H9 (cell line): ENCODE measurements around the gene HIGD1B. TPM values are rescaled to one million over a fixed set of nuclear protein-coding genes. Genes with fewer than 3 reads are reported as not detected.

Source experiments
- DNase-seq: peaks from one replicate; pipeline ENCODE4 v3.0.0-alpha.2; 2017
- H2AFZ ChIP-seq: one replicate; pipeline ENCODE4 v1.6.1; 2013; ENCODE audit warnings: mild to moderate bottlenecking, low read length, control low read depth, moderate library complexity
- H2AK5ac ChIP-seq: 2 replicates; pipeline ENCODE4 v1.6.1; 2013; ENCODE audit warnings: low read length, control low read depth, mixed read lengths; ENCODE audit not compliant: insufficient read length
- H2BK120ac ChIP-seq: one replicate; pipeline ENCODE4 v1.6.1; 2013; ENCODE audit warnings: low read depth, mild to moderate bottlenecking, low read length, control low read depth, inconsistent platforms; ENCODE audit not compliant: poor library complexity, severe bottlenecking
- H2BK12ac ChIP-seq: 2 replicates; pipeline ENCODE4 v1.6.1; 2013; ENCODE audit warnings: low read length, control low read depth, mixed read lengths, low read depth; ENCODE audit not compliant: insufficient read length
- H2BK15ac ChIP-seq: 2 replicates; pipeline ENCODE4 v1.6.1; 2013; ENCODE audit warnings: low read depth, low read length, control low read depth
- H2BK20ac ChIP-seq: one replicate; pipeline ENCODE4 v1.6.1; 2013; ENCODE audit warnings: low read depth, mild to moderate bottlenecking, low read length, control low read depth, inconsistent platforms; ENCODE audit not compliant: poor library complexity, severe bottlenecking
- H2BK5ac ChIP-seq: 2 replicates; pipeline ENCODE4 v1.6.1; 2013; ENCODE audit warnings: low read length, control low read depth, mixed read lengths; ENCODE audit not compliant: insufficient read length
- H3K14ac ChIP-seq: 2 replicates; pipeline ENCODE4 v1.6.1; 2013; ENCODE audit warnings: low read length, control low read depth; ENCODE audit not compliant: insufficient read depth
- H3K18ac ChIP-seq: 2 replicates; pipeline ENCODE4 v1.6.1; 2013; ENCODE audit warnings: low read depth, mild to moderate bottlenecking, mixed read lengths, low read length, control low read depth; ENCODE audit not compliant: insufficient read length
- H3K23ac ChIP-seq: 2 replicates; pipeline ENCODE4 v1.6.1; 2013; ENCODE audit warnings: low read length, control low read depth, mixed read lengths, low read depth; ENCODE audit not compliant: insufficient read length
- H3K23me2 ChIP-seq: 2 replicates; pipeline ENCODE4 v1.6.1; 2013; ENCODE audit warnings: low read depth, mild to moderate bottlenecking, mixed read lengths, low read length, control low read depth; ENCODE audit not compliant: insufficient read length, poor library complexity, severe bottlenecking
- H3K27ac ChIP-seq: 2 replicates; pipeline ENCODE4 v1.5.1; 2013; ENCODE audit warnings: low read length, control low read depth, mixed read lengths, low read depth; ENCODE audit not compliant: insufficient read length
- H3K27me3 ChIP-seq: 2 replicates; pipeline ENCODE4 v1.6.1; 2013; ENCODE audit warnings: low read length, control low read depth, inconsistent platforms; ENCODE audit not compliant: insufficient read depth
- H3K4ac ChIP-seq: 2 replicates; pipeline ENCODE4 v1.6.1; 2013; ENCODE audit warnings: low read depth, mild to moderate bottlenecking, control low read depth, inconsistent platforms, low read length, moderate library complexity
- H3K4me1 ChIP-seq: 2 replicates; pipeline ENCODE4 v1.6.1; 2013; ENCODE audit warnings: low read length, control low read depth, inconsistent platforms; ENCODE audit not compliant: insufficient read depth
- H3K4me2 ChIP-seq: 2 replicates; pipeline ENCODE4 v1.6.1; 2013; ENCODE audit warnings: low read length, control low read depth, mixed read lengths; ENCODE audit not compliant: insufficient read length, insufficient read depth
- H3K56ac ChIP-seq: 2 replicates; pipeline ENCODE4 v1.6.1; 2013; ENCODE audit warnings: low read depth, mild to moderate bottlenecking, mixed read lengths, low read length, control low read depth; ENCODE audit not compliant: insufficient read length
- H3K79me1 ChIP-seq: 2 replicates; pipeline ENCODE4 v1.6.1; 2013; ENCODE audit warnings: low read depth, mild to moderate bottlenecking, moderate library complexity, low read length, control low read depth, inconsistent platforms; ENCODE audit not compliant: insufficient read depth, poor library complexity, severe bottlenecking
- H3K79me2 ChIP-seq: 2 replicates; pipeline ENCODE4 v1.6.1; 2013; ENCODE audit warnings: low read length, control low read depth, inconsistent platforms; ENCODE audit not compliant: insufficient read depth
- H3K9ac ChIP-seq: 2 replicates; pipeline ENCODE4 v1.6.1; 2013; ENCODE audit warnings: low read length, control low read depth, mixed read lengths; ENCODE audit not compliant: insufficient read length; ENCODE audit errors: extremely low read depth
- H3K9me3 ChIP-seq: one replicate; pipeline ENCODE4 v1.6.1; 2013; ENCODE audit warnings: low read depth, low read length, inconsistent platforms; ENCODE audit not compliant: control insufficient read depth
- H3T11ph ChIP-seq: one replicate; pipeline ENCODE4 v1.6.1; 2013; ENCODE audit warnings: mild to moderate bottlenecking, low read length, control low read depth, inconsistent platforms
- H4K20me1 ChIP-seq: one replicate; pipeline ENCODE4 v1.6.1; 2013; ENCODE audit not compliant: control insufficient read depth, insufficient read length, insufficient read depth
- H4K5ac ChIP-seq: 2 replicates; pipeline ENCODE4 v1.6.1; 2013; ENCODE audit warnings: low read depth, mild to moderate bottlenecking, mixed read lengths, low read length, control low read depth; ENCODE audit not compliant: insufficient read length
- H4K8ac ChIP-seq: replicated peaks from 2 replicates; pipeline ENCODE4 v1.6.1; 2013; ENCODE audit warnings: low read length, control low read depth, mixed read lengths, low read depth; ENCODE audit not compliant: insufficient read length
- H4K91ac ChIP-seq: 2 replicates; pipeline ENCODE4 v1.6.1; 2013; ENCODE audit warnings: low read depth, mild to moderate bottlenecking, moderate library complexity, mixed read lengths, low read length, control low read depth; ENCODE audit not compliant: insufficient read length
- H3K27ac Mint-ChIP-seq, 3 experiments: 2 replicates in 2 of 3; 3 replicates in 1 of 3; pipeline ENCODE4 v1.8.0; 2020 to 2021; ENCODE audit warnings: mixed read lengths in 3 of 3, mild to moderate bottlenecking in 1 of 3, moderate library complexity in 1 of 3
- H3K27me3 Mint-ChIP-seq: 2 replicates; pipeline ENCODE4 v1.8.0; 2021; ENCODE audit warnings: low read depth, mild to moderate bottlenecking, moderate library complexity, mixed read lengths
- H3K36me3 Mint-ChIP-seq, 3 experiments: 2 replicates in 2 of 3; 3 replicates in 1 of 3; pipeline ENCODE4 v1.8.0; 2020 to 2021; ENCODE audit warnings: low read depth in 3 of 3, mixed read lengths in 3 of 3; ENCODE audit not compliant: insufficient read depth in 1 of 3
- H3K4me1 Mint-ChIP-seq, 2 experiments: 2 replicates each; pipeline ENCODE4 v1.8.0; 2020; ENCODE audit warnings: mixed read lengths in 2 of 2
- H3K4me3 Mint-ChIP-seq, 2 experiments: 2 replicates in 1 of 2; 3 replicates in 1 of 2; pipeline ENCODE4 v1.8.0; 2020 to 2021; ENCODE audit warnings: mild to moderate bottlenecking in 2 of 2, mixed read lengths in 2 of 2, moderate library complexity in 1 of 2
- H3K9me3 Mint-ChIP-seq, 2 experiments: 2 replicates in 1 of 2; 3 replicates in 1 of 2; pipeline ENCODE4 v1.8.0; 2020; ENCODE audit warnings: mild to moderate bottlenecking in 2 of 2, mixed read lengths in 2 of 2, moderate library complexity in 1 of 2
- CTCF ChIP-seq: fragments of 200-600 bp; sonication (generic); conservative IDR thresholded peaks from 3 replicates; pipeline ENCODE4 v1.8.0; 2021; ENCODE audit warnings: antibody characterized with exemption, mild to moderate bottlenecking
- WGBS: extraction: QIAGEN DNeasy Blood & Tissue Kit; methylation state at CpG from one replicate; pipeline ENCODE4 v1.1.7; 2013; ENCODE audit warnings: missing lambda C conversion rate, low lambda C conversion rate, mixed read lengths; ENCODE audit not compliant: insufficient read length; ENCODE audit errors: extremely low coverage; 5-methylcytosine and 5-hydroxymethylcytosine counted together
- total RNA-seq: library from RNA; stranded (reverse); gene quantifications from 2 replicates; pipeline ENCODE4 v1.2.1, GENCODE V29; 2021

HIGD1B gene
- total RNA-seq, 1 experiment from 2014 or later, result not detected

- H3K27ac Mint-ChIP-seq, result no peak overlapping the region
- no peak overlapping the region for H3K4me2 ChIP-seq
- H3K9ac ChIP-seq, result no peak overlapping the region
- H2BK5ac ChIP-seq, result no peak overlapping the region
- no peak overlapping the region for H3K27ac ChIP-seq
- H3K9me3 Mint-ChIP-seq, result no peaks in the 10 kb centered on the region
- no peak overlapping the region for H3K4ac ChIP-seq
- H2BK15ac ChIP-seq, result no peak overlapping the region
- no peak overlapping the region for H2BK120ac ChIP-seq
- no peak overlapping the region for H4K8ac ChIP-seq
- no peaks in the 10 kb centered on the region for H3K79me2 ChIP-seq
- no CpG with 5 or more reads among the region's 1 CpG for WGBS
- H3K56ac ChIP-seq, result no peak overlapping the region
- H4K5ac ChIP-seq, result no peak overlapping the region
- no peaks in the 10 kb centered on the region for H3K4me1 ChIP-seq
- H3K4me1 Mint-ChIP-seq, result no peaks in the 10 kb centered on the region
- no peak overlapping the region for H3K23ac ChIP-seq
- H3K9me3 ChIP-seq, result no peaks in the 10 kb centered on the region
- H2BK12ac ChIP-seq, result no peak overlapping the region
- H2AFZ ChIP-seq, result no peak overlapping the region
- peak; percentile 91 for TF ChIP-seq CTCF
- peaks cover 40 to 89% (median 66%) of the 10 kb centered on the region in 3 experiments for H3K36me3 Mint-ChIP-seq
- no peak overlapping the region for H3K4me3 Mint-ChIP-seq
- no peaks in the 10 kb centered on the region for H3K23me2 ChIP-seq
- no peak overlapping the region for H2AK5ac ChIP-seq
- H2BK20ac ChIP-seq, result no peak overlapping the region
- no peak overlapping the region for H4K91ac ChIP-seq
- no peaks in the 10 kb centered on the region for H4K20me1 ChIP-seq
- DNase-seq, result peak; percentile 74
- H3K27me3 Mint-ChIP-seq, result no peaks in the 10 kb centered on the region
- H3T11ph ChIP-seq, result no peak overlapping the region
- no peaks in the 10 kb centered on the region for H3K79me1 ChIP-seq
- no peaks in the 10 kb centered on the region for H3K27me3 ChIP-seq
- H3K18ac ChIP-seq, result no peak overlapping the region
- H3K14ac ChIP-seq, result no peak overlapping the region
Observed at GRCh38 chr17:44865231-44865660, 17.6 kb downstream of the HIGD1B start.
